ENCODE measurements around the gene FAM240B.

- TF ChIP-seq CTCF (conservative IDR thresholded peaks at IDR 0.05; ENCODE audit: low read depth, low read length) = no peak
- TF ChIP-seq RFX5 (IDR thresholded peaks at IDR 0.05; ENCODE audit: low read depth, low read length) = no peak
- no peak for TF ChIP-seq USF2 (IDR thresholded peaks at IDR 0.05; ENCODE audit: low read depth, low read length)
- no peak for TF ChIP-seq POLR2A (IDR thresholded peaks at IDR 0.05; ENCODE audit: low read depth, low read length)
- TF ChIP-seq ELK1 (IDR thresholded peaks at IDR 0.05; ENCODE audit: borderline replicate concordance, low read depth, low read length) = no peak
- no peak for TF ChIP-seq MAFK (IDR thresholded peaks at IDR 0.05; ENCODE audit: low read depth, low read length)
- TF ChIP-seq MXI1 (IDR thresholded peaks at IDR 0.05; ENCODE audit: borderline replicate concordance, low read depth, low read length) = no peak
- no peak for TF ChIP-seq BHLHE40 (IDR thresholded peaks at IDR 0.05; ENCODE audit: low read depth, low read length)
Observed at GRCh38 chr9:38651400-38652042, 68.4 kb downstream of the FAM240B start.
